Right lobe of liver (tissue), 6 donors: ENCODE data around the gene TUT4. TPM values are rescaled to one million over a fixed set of nuclear protein-coding genes. Genes with fewer than 3 reads are reported as not detected.

Experiments used
- ATAC-seq, 4 donors: fragments of 200-7000 bp; cut with Tn5 transposase; one replicate each; pipeline ENCODE4 v1.9.1; 2020; ENCODE audit warnings: mild to moderate bottlenecking in 4 of 4, moderate library complexity in 4 of 4
- DNase-seq, 3 donors: peaks; one replicate each; pipeline ENCODE4 v3.0.0-alpha.2; 2020
- H3K27ac ChIP-seq, 3 donors: fragments of 200-600 bp; one replicate each; pipeline ENCODE4 v1.8.0; 2022
- H3K27me3 ChIP-seq, 2 donors: fragments of 200-600 bp; one replicate each; pipeline ENCODE4 v1.8.0; 2022
- H3K36me3 ChIP-seq, 4 donors: fragments of 200-600 bp; sonication (generic) in 1 of 4; one replicate each; pipeline versions ENCODE4 v1.5.1 to v1.8.0; 2017 to 2022; ENCODE audit warnings: control low read depth in 1 of 4
- H3K4me1 ChIP-seq, 4 donors: fragments of 200-600 bp; sonication (generic) in 1 of 4; one replicate each; pipeline versions ENCODE4 v1.5.1 to v1.8.0; 2017 to 2022; ENCODE audit warnings: control low read depth in 1 of 4
- H3K4me3 ChIP-seq, 3 donors: fragments of 200-600 bp; one replicate each; pipeline ENCODE4 v1.8.0; 2022
- H3K9me3 ChIP-seq, 4 donors: fragments of 200-600 bp; sonication (generic) in 1 of 4; one replicate each; pipeline versions ENCODE4 v1.5.1 to v1.8.0; 2017 to 2022; ENCODE audit warnings: control low read depth in 1 of 4
- CTCF ChIP-seq, 4 donors: fragments of 200-600 bp in 3 of 4; fragments of 450-650 bp in 1 of 4; IDR thresholded peaks; one replicate each; pipeline versions ENCODE4 v1.5.1 to v1.8.0; 2016 to 2022; ENCODE audit warnings: antibody characterized with exemption in 4 of 4, mild to moderate bottlenecking in 2 of 4
- POLR2A ChIP-seq: fragments of 450-650 bp; IDR thresholded peaks from one replicate; pipeline ENCODE4 v1.6.1; 2017; ENCODE audit warnings: antibody characterized with exemption, mild to moderate bottlenecking
- WGBS: methylation state at CpG from one replicate; pipeline ENCODE4 v1.1.6; 2018; ENCODE audit warnings: low coverage, low lambda C conversion rate; ENCODE audit not compliant: insufficient coverage; ENCODE audit errors: missing lambda C conversion rate; 5-methylcytosine and 5-hydroxymethylcytosine counted together
- intact Hi-C, 2 donors: fragments of 100-400 bp; cut with DNase I; formaldehyde crosslinking; loops; one replicate each; pipeline versions ENCODE4 v1.11.2 to v1.14.1; 2022
- total RNA-seq, 6 experiments: library from RNA; depleted of rRNA in 2 of 6; stranded (reverse); fragments of >200 nt in 2 of 6; fragmentation: NEBNext Ultra II Directional in 3 of 6; extraction: Animal tissue kit (Norgen Biotek cat#: 25700) in 3 of 6; gene quantifications; one replicate each; pipeline versions ENCODE4 v1.1.0 to v1.2.4, GENCODE V29; 2016 to 2023
- donor health status: DM: no; HTN: yes; CAD: no.
- donor health status: DM: no; HTN: no; CAD: no.
- donor health status: DM: no; HTN: no; CAD: no.
- donor health status: DM: no; HTN: yes; CAD: no.
- donor health status: DM: no; HTN: yes; CAD: no.

The TUT4 gene
- total RNA-seq, 6 experiments from 2014 or later: 16.1 to 33.0 (median 22.8) TPM

- H3K9me3 ChIP-seq: no peaks in the 10 kb centered on the region
- H3K27me3 ChIP-seq: no peaks in the 10 kb centered on the region
- H3K27ac ChIP-seq: no peak overlapping the region
- no peak overlapping the region for H3K4me3 ChIP-seq
- TF ChIP-seq POLR2A: no peak
- no peak for TF ChIP-seq CTCF (IDR thresholded peaks at IDR 0.05)
- H3K4me1 ChIP-seq: no peaks in the 10 kb centered on the region
- no peak for DNase-seq
- H3K36me3 ChIP-seq: peaks cover 0 to 59% (median 23%) of the 10 kb centered on the region in 4 donors
- no peak for ATAC-seq
- intact Hi-C loops: no loop called here
- 94% methylated on average over 1 of the region's 1 CpG for WGBS
These were observed 132.2 kb downstream of the TUT4 start for GRCh38 chr1:52420713-52421112.

- Histone ChIP-seq H3K4me1 (no peaks in the 10 kb centered on the region), H3K36me3 (peaks cover 0 to 74% (median 40%) of the 10 kb centered on the region in 4 donors), H3K4me3 (no peak overlapping the region), H3K27ac (no peak overlapping the region), H3K27me3 (no peaks in the 10 kb centered on the region), H3K9me3 (no peaks in the 10 kb centered on the region)
- no peak for TF ChIP-seq CTCF (IDR thresholded peaks at IDR 0.05)
- TF ChIP-seq POLR2A: no peak
- no peak for DNase-seq
- intact Hi-C loops: no loop called here
- WGBS: 82% methylated on average over 2 of the region's 2 CpGs
- ATAC-seq: no peak
These were observed 136.1 kb downstream of the TUT4 start for GRCh38 chr1:52416811-52417210.

GRCh38 chr1:52414942-52415341 lies 137.9 kb downstream of the TUT4 start:
- TF ChIP-seq CTCF (IDR thresholded peaks at IDR 0.05) (no peak), POLR2A (no peak)
- intact Hi-C loops: no loop called here
- H3K4me1 ChIP-seq: no peaks in the 10 kb centered on the region

GRCh38 chr1:52413410-52413989 lies 139.4 kb downstream of the TUT4 start:
- WGBS: 100% methylated on average over 4 of the region's 10 CpGs
- Histone ChIP-seq H3K27ac (no peak overlapping the region), H3K9me3 (no peaks in the 10 kb centered on the region), H3K4me1 (no peaks in the 10 kb centered on the region), H3K36me3 (peaks cover 6 to 97% (median 44%) of the 10 kb centered on the region in 4 donors), H3K4me3 (no peak overlapping the region), H3K27me3 (no peaks in the 10 kb centered on the region)
- intact Hi-C loops: no loop called here
- ATAC-seq: no peak
- TF ChIP-seq POLR2A: no peak
- no peak for TF ChIP-seq CTCF (IDR thresholded peaks at IDR 0.05)
- DNase-seq: no peak

More at GRCh38 chr1:52414942-52415341, 137.9 kb downstream of the TUT4 start:
- DNase-seq (no peak), ATAC-seq (no peak)
- Histone ChIP-seq H3K9me3 (no peaks in the 10 kb centered on the region), H3K27ac (no peak overlapping the region), H3K4me3 (no peak overlapping the region), H3K27me3 (no peaks in the 10 kb centered on the region), H3K36me3 (peaks cover 0 to 88% (median 44%) of the 10 kb centered on the region in 4 donors)

GRCh38 chr1:52404975-52405338 lies 147.9 kb downstream of the TUT4 start:
- 1% methylated on average over 8 of the region's 8 CpGs for WGBS
- ATAC-seq: no peak
- no peak for TF ChIP-seq POLR2A
- TF ChIP-seq CTCF (IDR thresholded peaks at IDR 0.05): no peak
- H3K9me3 ChIP-seq: no peaks in the 10 kb centered on the region
- peak overlapping the region; percentile 79 to 87 (median 81) for H3K27ac ChIP-seq
- peaks cover 0 to 26% (median 4%) of the 10 kb centered on the region in 4 donors for H3K4me1 ChIP-seq
- peaks cover 3 to 21% (median 6%) of the 10 kb centered on the region in 4 donors for H3K36me3 ChIP-seq
- H3K4me3 ChIP-seq: peak overlapping the region; percentile 84 to 89 (median 85)
- intact Hi-C loops: loop anchor here in 1 of 2 donors (10.0 kb wide), 1 partner anchor 280 kb away; no protein-coding TSS in a partner anchor
- H3K27me3 ChIP-seq: no peaks in the 10 kb centered on the region
- no peak for DNase-seq
